HTERT RPE-1 (cell line): ENCODE data around the gene CXXC5.

ENCODE experiments used
- in situ Hi-C: fragments of 300-500 bp; cut with MboI; formaldehyde crosslinking; loops from 4 replicates; pipeline ENCODE4 v1.14.3; 2020; ENCODE audit warnings: low sequenced_read_pairs

Gene CXXC5

GRCh38 chr5:139690803-139691629 lies 42.9 kb downstream of the CXXC5 start:
- in situ Hi-C loops, result no loop called here

- in situ Hi-C loops, result no loop called here
Observed at GRCh38 chr5:139692148-139692547, 44.0 kb downstream of the CXXC5 start.

- in situ Hi-C loops, result no loop called here
Observed at GRCh38 chr5:139692679-139693308, 44.6 kb downstream of the CXXC5 start.

- in situ Hi-C loops, result no loop called here
Observed at GRCh38 chr5:139693676-139694364, 45.7 kb downstream of the CXXC5 start.

GRCh38 chr5:139694556-139695177 lies 46.5 kb downstream of the CXXC5 start:
- in situ Hi-C loops, result no loop called here

GRCh38 chr5:139695178-139695573 lies 47.0 kb downstream of the CXXC5 start:
- in situ Hi-C loops, result no loop called here

GRCh38 chr5:139696167-139696893 lies 48.2 kb downstream of the CXXC5 start:
- in situ Hi-C loops, result no loop called here

GRCh38 chr5:139696894-139697658 lies 48.9 kb downstream of the CXXC5 start:
- in situ Hi-C loops, result no loop called here

GRCh38 chr5:139698490-139699146 lies 50.5 kb downstream of the CXXC5 start:
- in situ Hi-C loops, result no loop called here

- in situ Hi-C loops, result no loop called here
Observed at GRCh38 chr5:139699351-139699750, 51.2 kb downstream of the CXXC5 start.

- in situ Hi-C loops, result no loop called here
Observed at GRCh38 chr5:139700711-139701055, 52.5 kb downstream of the CXXC5 start.

- in situ Hi-C loops, result no loop called here
Observed at GRCh38 chr5:139701056-139701741, 53.0 kb downstream of the CXXC5 start.

GRCh38 chr5:139702548-139702947 lies 54.4 kb downstream of the CXXC5 start:
- in situ Hi-C loops, result no loop called here

- in situ Hi-C loops, result no loop called here
Observed at GRCh38 chr5:139704748-139705147, 56.6 kb downstream of the CXXC5 start.

- in situ Hi-C loops, result no loop called here
Observed at GRCh38 chr5:139705191-139705590, 57.0 kb downstream of the CXXC5 start.

- in situ Hi-C loops, result no loop called here
Observed at GRCh38 chr5:139705655-139706587, 57.8 kb downstream of the CXXC5 start.

- in situ Hi-C loops, result no loop called here
Observed at GRCh38 chr5:139707445-139708003, 59.4 kb downstream of the CXXC5 start.

- in situ Hi-C loops, result no loop called here
Observed at GRCh38 chr5:139708434-139708861, 60.3 kb downstream of the CXXC5 start.
